ENCODE measurements around the gene ANXA10.

Gene ANXA10

GRCh38 chr4:168183717-168184571 lies 91.6 kb downstream of the ANXA10 start:
- Histone ChIP-seq H3K27me3 (replicated peaks; ENCODE audit: control insufficient read depth, insufficient read depth, low read length) (no peaks in the 10 kb centered on the region), H3K36me3 (ENCODE audit: control insufficient read depth, insufficient read depth, low read length) (no peaks in the 10 kb centered on the region), H3K4me3 (replicated peaks; ENCODE audit: low read depth, low read length) (no peak overlapping the region)
- peak; percentile 31 for DNase-seq (ENCODE audit: extremely low read depth, insufficient read length)
- peak; percentile 39 for TF ChIP-seq CTCF (IDR thresholded peaks at IDR 0.05; ENCODE audit: insufficient read depth, low read length, poor library complexity, severe bottlenecking)

- no peak for TF ChIP-seq CTCF (IDR thresholded peaks at IDR 0.05; ENCODE audit: insufficient read depth, low read length, poor library complexity, severe bottlenecking)
- Histone ChIP-seq H3K36me3 (ENCODE audit: control insufficient read depth, insufficient read depth, low read length) (no peaks in the 10 kb centered on the region), H3K4me3 (replicated peaks; ENCODE audit: low read depth, low read length) (no peak overlapping the region), H3K27me3 (replicated peaks; ENCODE audit: control insufficient read depth, insufficient read depth, low read length) (no peaks in the 10 kb centered on the region)
- DNase-seq (ENCODE audit: extremely low read depth, insufficient read length) = no peak
Measured at GRCh38 chr4:168188754-168189153, 96.4 kb downstream of the ANXA10 start.

- Histone ChIP-seq H3K4me3 (replicated peaks; ENCODE audit: low read depth, low read length) (no peak overlapping the region), H3K36me3 (ENCODE audit: control insufficient read depth, insufficient read depth, low read length) (no peaks in the 10 kb centered on the region), H3K27me3 (replicated peaks; ENCODE audit: control insufficient read depth, insufficient read depth, low read length) (no peaks in the 10 kb centered on the region)
- DNase-seq (ENCODE audit: extremely low read depth, insufficient read length) = no peak
- no peak for TF ChIP-seq CTCF (IDR thresholded peaks at IDR 0.05; ENCODE audit: insufficient read depth, low read length, poor library complexity, severe bottlenecking)
Measured at GRCh38 chr4:168197926-168198325, 105.6 kb downstream of the ANXA10 start.

GRCh38 chr4:168199260-168199957 lies 107.1 kb downstream of the ANXA10 start:
- TF ChIP-seq CTCF (IDR thresholded peaks at IDR 0.05; ENCODE audit: insufficient read depth, low read length, poor library complexity, severe bottlenecking) = no peak
- no peaks in the 10 kb centered on the region for H3K27me3 ChIP-seq (replicated peaks; ENCODE audit: control insufficient read depth, insufficient read depth, low read length)
- DNase-seq (ENCODE audit: extremely low read depth, insufficient read length) = no peak
- no peak overlapping the region for H3K4me3 ChIP-seq (replicated peaks; ENCODE audit: low read depth, low read length)
- H3K36me3 ChIP-seq (ENCODE audit: control insufficient read depth, insufficient read depth, low read length) = no peaks in the 10 kb centered on the region

GRCh38 chr4:168200685-168201084 lies 108.3 kb downstream of the ANXA10 start:
- Histone ChIP-seq H3K4me3 (replicated peaks; ENCODE audit: low read depth, low read length) (no peak overlapping the region), H3K27me3 (replicated peaks; ENCODE audit: control insufficient read depth, insufficient read depth, low read length) (no peaks in the 10 kb centered on the region), H3K36me3 (ENCODE audit: control insufficient read depth, insufficient read depth, low read length) (no peaks in the 10 kb centered on the region)
- no peak for TF ChIP-seq CTCF (IDR thresholded peaks at IDR 0.05; ENCODE audit: insufficient read depth, low read length, poor library complexity, severe bottlenecking)
- DNase-seq (ENCODE audit: extremely low read depth, insufficient read length) = no peak
